ENCODE measurements around the gene LITAF. TPM values are rescaled to one million over a fixed set of nuclear protein-coding genes. Genes with fewer than 3 reads are reported as not detected.

Gene LITAF
- polyA plus RNA-seq (56.8 to 145 TPM (median 85.4 TPM) in 3 replicates), polyA minus RNA-seq (98.1 to 234 TPM (median 126 TPM) in 3 replicates)
- 40.8 TPM for polyA plus RNA-seq (2011; ENCODE audit: low read depth)
- polyA plus RNA-seq (2011; cell fraction: cytosol; rRNA removed) = 145 and 178 TPM in 2 replicates
- polyA plus RNA-seq (2011; cell fraction: nucleus; rRNA removed) = 81.8 and 90.5 TPM in 2 replicates
- 118 and 158 TPM in 2 replicates for polyA plus RNA-seq (2012; ENCODE audit: low replicate concordance)
- 127 TPM for polyA minus RNA-seq (2011; cell fraction: cytosol; rRNA and poly(A)+ RNA removed)
- 34.0 and 41.3 TPM in 2 replicates for polyA minus RNA-seq (2011; cell fraction: nucleus; rRNA and poly(A)+ RNA removed)

GRCh38 chr16:11586856-11587642, at the start of gene LITAF:
TSS of gene LITAF (minus strand) at chr16:11586919. CDS start at chr16:11556730, 30,189 bp downstream.
- H3K79me2 ChIP-seq (ENCODE audit: control insufficient read depth, insufficient read depth, low read length) = peaks cover 51% of the 10 kb centered on the region
- no peaks in the 10 kb centered on the region for H3K9me3 ChIP-seq (ENCODE audit: control insufficient read depth, low read depth, low read length)
- TF ChIP-seq EZH2 (IDR thresholded peaks at IDR 0.05; ENCODE audit: low read length) = no peak
- TF ChIP-seq, protein P1, sequence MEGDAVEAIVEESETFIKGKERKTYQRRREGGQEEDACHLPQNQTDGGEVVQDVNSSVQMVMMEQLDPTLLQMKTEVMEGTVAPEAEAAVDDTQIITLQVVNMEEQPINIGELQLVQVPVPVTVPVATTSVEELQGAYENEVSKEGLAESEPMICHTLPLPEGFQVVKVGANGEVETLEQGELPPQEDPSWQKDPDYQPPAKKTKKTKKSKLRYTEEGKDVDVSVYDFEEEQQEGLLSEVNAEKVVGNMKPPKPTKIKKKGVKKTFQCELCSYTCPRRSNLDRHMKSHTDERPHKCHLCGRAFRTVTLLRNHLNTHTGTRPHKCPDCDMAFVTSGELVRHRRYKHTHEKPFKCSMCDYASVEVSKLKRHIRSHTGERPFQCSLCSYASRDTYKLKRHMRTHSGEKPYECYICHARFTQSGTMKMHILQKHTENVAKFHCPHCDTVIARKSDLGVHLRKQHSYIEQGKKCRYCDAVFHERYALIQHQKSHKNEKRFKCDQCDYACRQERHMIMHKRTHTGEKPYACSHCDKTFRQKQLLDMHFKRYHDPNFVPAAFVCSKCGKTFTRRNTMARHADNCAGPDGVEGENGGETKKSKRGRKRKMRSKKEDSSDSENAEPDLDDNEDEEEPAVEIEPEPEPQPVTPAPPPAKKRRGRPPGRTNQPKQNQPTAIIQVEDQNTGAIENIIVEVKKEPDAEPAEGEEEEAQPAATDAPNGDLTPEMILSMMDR (optimal IDR thresholded peaks at IDR 0.05 in 1 of 3, IDR thresholded peaks at IDR 0.05 in 1 of 3, conservative IDR thresholded peaks at IDR 0.05 in 1 of 3; ENCODE audit: extremely low read depth in 1 of 3, insufficient read depth in 2 of 3, low read length in 3 of 3) = peak in 1 of 3 experiments; percentile 1
- FAIRE-seq (peak; percentile 5), DNase-seq (ENCODE audit: low read depth, low spot score) (no peak)
- H3K9ac ChIP-seq (ENCODE audit: control insufficient read depth, extremely low read depth, insufficient read depth, low read length) = peak within 1 kb of the TSS; percentile 86
- dilution Hi-C loops (cut with MboI; ENCODE audit: extremely low pct_ligation_motif_present, low sequenced_read_pairs) = no loop called here
- H3K27ac ChIP-seq (ENCODE audit: control insufficient read depth, insufficient read depth, low read length) = peak within 1 kb of the TSS; percentile 60
- H3K27me3 ChIP-seq (ENCODE audit: control insufficient read depth, extremely low read depth, insufficient read depth, low read length) = no peaks in the 10 kb centered on the region
- H3K9me1 ChIP-seq (ENCODE audit: control insufficient read depth, extremely low read depth, insufficient read depth, low read length) = peaks cover 2% of the 10 kb centered on the region
- peaks cover 0 to 2% of the 10 kb centered on the region in 2 experiments for H3K36me3 ChIP-seq (ENCODE audit: control insufficient read depth in 2 of 2, extremely low read depth in 1 of 2, insufficient read depth in 2 of 2, low read length in 2 of 2)
- H2AFZ ChIP-seq (ENCODE audit: control insufficient read depth, low read length) = peak within 1 kb of the TSS; percentile 76
- peak within 1 kb of the TSS; percentile 78 to 90 (median 79) for H3K4me3 ChIP-seq (ENCODE audit: control insufficient read depth in 2 of 3, extremely low read depth in 1 of 3, insufficient read depth in 2 of 3, low read depth in 1 of 3, low read length in 3 of 3)
- peaks cover 28% of the 10 kb centered on the region for H3K4me1 ChIP-seq (ENCODE audit: control insufficient read depth, extremely low read depth, insufficient read depth, low read length)
- H3K4me2 ChIP-seq (ENCODE audit: control insufficient read depth, extremely low read depth, insufficient read depth, low read depth, low read length) = peak within 1 kb of the TSS; percentile 89
- peaks cover 5% of the 10 kb centered on the region for H4K20me1 ChIP-seq (ENCODE audit: control insufficient read depth, extremely low read depth, insufficient read depth, low read length)

- peak; percentile 76 for DNase-seq (ENCODE audit: low read depth, low spot score)
- dilution Hi-C loops (cut with MboI; ENCODE audit: extremely low pct_ligation_motif_present, low sequenced_read_pairs) = no loop called here
Observed at GRCh38 chr16:11636172-11636721, 49.5 kb upstream of the LITAF start.

More at GRCh38 chr16:11636172-11636721, 49.5 kb upstream of the LITAF start:
- H3K79me2 ChIP-seq (ENCODE audit: control insufficient read depth, insufficient read depth, low read length) = no peaks in the 10 kb centered on the region
- no peak for TF ChIP-seq EZH2 (IDR thresholded peaks at IDR 0.05; ENCODE audit: low read length)
- TF ChIP-seq, protein P1 (optimal IDR thresholded peaks at IDR 0.05 in 1 of 3, IDR thresholded peaks at IDR 0.05 in 1 of 3, conservative IDR thresholded peaks at IDR 0.05 in 1 of 3; ENCODE audit: extremely low read depth in 1 of 3, insufficient read depth in 2 of 3, low read length in 3 of 3) = no peak
- H3K9ac ChIP-seq (ENCODE audit: control insufficient read depth, extremely low read depth, insufficient read depth, low read length) = peak overlapping the region; percentile 59
- peaks cover 23% of the 10 kb centered on the region for H3K4me1 ChIP-seq (ENCODE audit: control insufficient read depth, extremely low read depth, insufficient read depth, low read length)
- H3K27me3 ChIP-seq (ENCODE audit: control insufficient read depth, extremely low read depth, insufficient read depth, low read length) = no peaks in the 10 kb centered on the region
- H3K36me3 ChIP-seq (ENCODE audit: control insufficient read depth in 2 of 2, extremely low read depth in 1 of 2, insufficient read depth in 2 of 2, low read length in 2 of 2) = no peaks in the 10 kb centered on the region
- H3K9me1 ChIP-seq (ENCODE audit: control insufficient read depth, extremely low read depth, insufficient read depth, low read length) = no peaks in the 10 kb centered on the region
- peak overlapping the region in 2 of 3 experiments; percentile 38 to 65 for H3K4me3 ChIP-seq (ENCODE audit: control insufficient read depth in 2 of 3, extremely low read depth in 1 of 3, insufficient read depth in 2 of 3, low read depth in 1 of 3, low read length in 3 of 3)
- FAIRE-seq = peak; percentile 90
- peak overlapping the region; percentile 64 for H3K27ac ChIP-seq (ENCODE audit: control insufficient read depth, insufficient read depth, low read length)
- H4K20me1 ChIP-seq (ENCODE audit: control insufficient read depth, extremely low read depth, insufficient read depth, low read length) = no peaks in the 10 kb centered on the region
- peak overlapping the region; percentile 83 for H2AFZ ChIP-seq (ENCODE audit: control insufficient read depth, low read length)
- no peaks in the 10 kb centered on the region for H3K9me3 ChIP-seq (ENCODE audit: control insufficient read depth, low read depth, low read length)
- H3K4me2 ChIP-seq (ENCODE audit: control insufficient read depth, extremely low read depth, insufficient read depth, low read depth, low read length) = peak overlapping the region; percentile 83

All from keratinocyte (primary cell).